ENCODE measurements around the gene LAMA5. TPM values are rescaled to one million over a fixed set of nuclear protein-coding genes. Genes with fewer than 3 reads are reported as not detected.

LAMA5 gene
- total and polyA plus RNA-seq, 2 of the 8 experiments (the other 6 are each of a cell fraction or from before 2014, with no cell fraction given) = 34.4 to 225 TPM

DNA sequence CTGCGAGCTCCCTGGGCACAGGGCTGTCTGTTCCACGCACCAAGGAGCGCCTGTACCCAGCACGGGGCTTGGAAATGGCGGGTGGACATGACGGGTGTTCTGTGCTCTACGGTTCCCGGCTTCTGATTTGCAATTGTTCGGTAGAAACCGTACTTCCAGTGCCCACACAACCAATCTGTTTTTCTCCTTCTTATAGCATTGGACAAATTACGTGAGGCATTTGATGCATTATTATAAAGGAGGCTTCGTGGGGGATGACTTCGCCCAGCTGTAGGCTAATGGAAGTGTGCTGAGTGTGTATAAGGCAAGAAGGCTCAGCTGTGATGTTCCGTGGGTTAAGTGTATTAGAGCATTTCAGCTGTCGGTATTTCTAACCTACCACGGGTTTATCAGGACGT, 10.0 kb upstream of the LAMA5 start (continued):
- no peak for TF ChIP-seq JUND (IDR thresholded peaks at IDR 0.05; ENCODE audit: low read length)
- no peak for TF ChIP-seq POLR2A (IDR thresholded peaks at IDR 0.05; ENCODE audit: control extremely low read depth in 1 of 2, low read depth in 2 of 2, low read length in 2 of 2)

All from H1 (cell line).